Sigmoid colon (tissue), 4 donors: ENCODE data around the gene LRRC2.

Experiments used
- POLR2A ChIP-seq, 2 donors: fragments of 450-650 bp; IDR thresholded peaks; one replicate each; pipeline ENCODE4 v1.6.1; 2016; ENCODE audit warnings: antibody characterized with exemption in 2 of 2, mild to moderate bottlenecking in 2 of 2, moderate library complexity in 2 of 2
- POLR2AphosphoS5 ChIP-seq, 4 donors: sonication (generic); formaldehyde crosslinking; IDR thresholded peaks; one replicate each; pipeline ENCODE4 v1.6.1; 2017; ENCODE audit warnings: antibody characterized with exemption in 4 of 4
- TF ChIP-seq, protein P1 (sequence below), 4 experiments: fragments of 450-650 bp in 3 of 4; fragments of 200-600 bp in 1 of 4; IDR thresholded peaks; one replicate each; pipeline ENCODE4 v1.5.1; 2016 to 2019; ENCODE audit warnings: antibody characterized with exemption in 4 of 4, mild to moderate bottlenecking in 3 of 4, moderate library complexity in 2 of 4

- TF ChIP-seq, protein P1, sequence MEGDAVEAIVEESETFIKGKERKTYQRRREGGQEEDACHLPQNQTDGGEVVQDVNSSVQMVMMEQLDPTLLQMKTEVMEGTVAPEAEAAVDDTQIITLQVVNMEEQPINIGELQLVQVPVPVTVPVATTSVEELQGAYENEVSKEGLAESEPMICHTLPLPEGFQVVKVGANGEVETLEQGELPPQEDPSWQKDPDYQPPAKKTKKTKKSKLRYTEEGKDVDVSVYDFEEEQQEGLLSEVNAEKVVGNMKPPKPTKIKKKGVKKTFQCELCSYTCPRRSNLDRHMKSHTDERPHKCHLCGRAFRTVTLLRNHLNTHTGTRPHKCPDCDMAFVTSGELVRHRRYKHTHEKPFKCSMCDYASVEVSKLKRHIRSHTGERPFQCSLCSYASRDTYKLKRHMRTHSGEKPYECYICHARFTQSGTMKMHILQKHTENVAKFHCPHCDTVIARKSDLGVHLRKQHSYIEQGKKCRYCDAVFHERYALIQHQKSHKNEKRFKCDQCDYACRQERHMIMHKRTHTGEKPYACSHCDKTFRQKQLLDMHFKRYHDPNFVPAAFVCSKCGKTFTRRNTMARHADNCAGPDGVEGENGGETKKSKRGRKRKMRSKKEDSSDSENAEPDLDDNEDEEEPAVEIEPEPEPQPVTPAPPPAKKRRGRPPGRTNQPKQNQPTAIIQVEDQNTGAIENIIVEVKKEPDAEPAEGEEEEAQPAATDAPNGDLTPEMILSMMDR (IDR thresholded peaks at IDR 0.05), result no peak
- TF ChIP-seq POLR2AphosphoS5 (IDR thresholded peaks at IDR 0.05) (no peak), POLR2A (IDR thresholded peaks at IDR 0.05) (no peak)
Measured at GRCh38 chr3:46539443-46540005, 26.6 kb downstream of the LRRC2 start.
